ENCODE measurements around the gene OR14K1. TPM values are rescaled to one million over a fixed set of nuclear protein-coding genes. Genes with fewer than 3 reads are reported as not detected.

The OR14K1 gene
- total RNA-seq, 1 experiment from 2014 or later: not detected

GRCh38 chr1:247713753-247714152 is 24.7 kb upstream of the OR14K1 start:
- CTCF ChIA-PET: no interaction called here
- Mint-ChIP-seq H3K27me3 (ENCODE audit: insufficient read depth, unreplicated experiment) (peaks cover 11% of the 10 kb centered on the region), H3K4me1 (ENCODE audit: low read depth, unreplicated experiment) (no peaks in the 10 kb centered on the region), H3K27ac (ENCODE audit: unreplicated experiment) (no peak overlapping the region), H3K9me3 (ENCODE audit: unreplicated experiment) (no peaks in the 10 kb centered on the region), H3K36me3 (ENCODE audit: insufficient read depth, unreplicated experiment) (no peaks in the 10 kb centered on the region), H3K4me3 (ENCODE audit: unreplicated experiment) (no peak overlapping the region)
- Histone ChIP-seq H3K4me3 (ENCODE audit: low read depth, low read length) (no peak overlapping the region), H3K36me3 (ENCODE audit: control insufficient read depth, insufficient read depth, low read length) (no peaks in the 10 kb centered on the region), H3K27me3 (replicated peaks; ENCODE audit: control insufficient read depth, insufficient read depth, low read length) (no peaks in the 10 kb centered on the region), H3K4me1 (no peaks in the 10 kb centered on the region), H3K9me3 (no peaks in the 10 kb centered on the region)
- no TSS peak for BruUV-seq (replicated peaks)
- POLR2A ChIA-PET: no interaction called here
- intact Hi-C loops (cut with micrococcal nuclease; ENCODE audit: unreplicated experiment): no loop called here
- TF ChIP-seq CTCF (IDR thresholded peaks at IDR 0.05; ENCODE audit: insufficient read depth in 1 of 2, low read depth in 1 of 2, low read length in 1 of 2, severe bottlenecking in 1 of 2, unreplicated experiment in 1 of 2): no peak
- DNase-seq: no peak

- no peaks in the 10 kb centered on the region for H3K36me3 Mint-ChIP-seq (ENCODE audit: insufficient read depth, unreplicated experiment)
- Histone ChIP-seq H3K4me1 (no peaks in the 10 kb centered on the region), H3K4me3 (ENCODE audit: low read depth, low read length) (no peak within 1 kb of the TSS), H3K36me3 (ENCODE audit: control insufficient read depth, insufficient read depth, low read length) (no peaks in the 10 kb centered on the region), H3K9me3 (no peaks in the 10 kb centered on the region), H3K27me3 (replicated peaks; ENCODE audit: control insufficient read depth, insufficient read depth, low read length) (no peaks in the 10 kb centered on the region)
- CTCF ChIA-PET: no interaction called here
- H3K27me3 Mint-ChIP-seq (ENCODE audit: insufficient read depth, unreplicated experiment): peaks cover 8% of the 10 kb centered on the region
- TF ChIP-seq CTCF (IDR thresholded peaks at IDR 0.05; ENCODE audit: insufficient read depth in 1 of 2, low read depth in 1 of 2, low read length in 1 of 2, severe bottlenecking in 1 of 2, unreplicated experiment in 1 of 2): no peak
- no peak within 1 kb of the TSS for H3K27ac Mint-ChIP-seq (ENCODE audit: unreplicated experiment)
- POLR2A ChIA-PET: no interaction called here
- no peaks in the 10 kb centered on the region for H3K4me1 Mint-ChIP-seq (ENCODE audit: low read depth, unreplicated experiment)
- H3K9me3 Mint-ChIP-seq (ENCODE audit: unreplicated experiment): no peaks in the 10 kb centered on the region
- no peak within 1 kb of the TSS for H3K4me3 Mint-ChIP-seq (ENCODE audit: unreplicated experiment)
- intact Hi-C loops (cut with micrococcal nuclease; ENCODE audit: unreplicated experiment): no loop called here
- no peak for DNase-seq
- BruUV-seq (replicated peaks): no TSS peak
These were observed 21.9 kb upstream of the OR14K1 start, which contains the start of gene OR6F1 for GRCh38 chr1:247716546-247716945. Gene OR6F1 (minus strand): TSS chr1:247716646. CDS start chr1:247712755, 3,891 bp downstream.

GRCh38 chr1:247721222-247721621 is 17.2 kb upstream of the OR14K1 start:
- no peak for TF ChIP-seq CTCF (IDR thresholded peaks at IDR 0.05; ENCODE audit: insufficient read depth in 1 of 2, low read depth in 1 of 2, low read length in 1 of 2, severe bottlenecking in 1 of 2, unreplicated experiment in 1 of 2)
- Histone ChIP-seq H3K4me1 (no peaks in the 10 kb centered on the region), H3K36me3 (ENCODE audit: control insufficient read depth, insufficient read depth, low read length) (no peaks in the 10 kb centered on the region), H3K9me3 (no peaks in the 10 kb centered on the region; the same call in 1 of the 2 replicates), H3K4me3 (ENCODE audit: low read depth, low read length) (no peak overlapping the region), H3K27me3 (replicated peaks; ENCODE audit: control insufficient read depth, insufficient read depth, low read length) (no peaks in the 10 kb centered on the region)
- no peaks in the 10 kb centered on the region for H3K36me3 Mint-ChIP-seq (ENCODE audit: insufficient read depth, unreplicated experiment)
- BruUV-seq (replicated peaks): no TSS peak
- H3K4me1 Mint-ChIP-seq (ENCODE audit: low read depth, unreplicated experiment): no peaks in the 10 kb centered on the region
- no peaks in the 10 kb centered on the region for H3K27me3 Mint-ChIP-seq (ENCODE audit: insufficient read depth, unreplicated experiment)
- intact Hi-C loops (cut with micrococcal nuclease; ENCODE audit: unreplicated experiment): no loop called here
- H3K27ac Mint-ChIP-seq (ENCODE audit: unreplicated experiment): no peak overlapping the region
- no peak for DNase-seq
- CTCF ChIA-PET: no interaction called here
- H3K9me3 Mint-ChIP-seq (ENCODE audit: unreplicated experiment): peaks cover 10% of the 10 kb centered on the region
- no peak overlapping the region for H3K4me3 Mint-ChIP-seq (ENCODE audit: unreplicated experiment)
- POLR2A ChIA-PET: no interaction called here

Measured in Caco-2 (cell line).